GM18951 (cell line): ENCODE measurements around the gene CDK5RAP2.
"Not testable (repeated sequence)": the region's sequence is repeated elsewhere in the genome, so short reads cannot be mapped to it uniquely, and the experiment has no call there.

Experiments
- POLR2A ChIP-seq: IDR thresholded peaks from 4 replicates; pipeline ENCODE4 v1.6.1; 2011; ENCODE audit warnings: mild to moderate bottlenecking; ENCODE audit not compliant: insufficient read length, insufficient read depth; ENCODE audit errors: extremely low read depth
- in situ Hi-C: fragments of 300-500 bp; cut with MboI; formaldehyde crosslinking; loops from one replicate; pipeline ENCODE4 v1.12.0; 2022; ENCODE audit warnings: low sequenced_read_pairs, mixed read lengths, inconsistent platforms; ENCODE audit not compliant: unreplicated experiment

The CDK5RAP2 gene

GRCh38 chr9:120475341-120475740, 104.6 kb downstream of the CDK5RAP2 start:
- no peak for TF ChIP-seq POLR2A
- in situ Hi-C loops: no loop called here

DNA sequence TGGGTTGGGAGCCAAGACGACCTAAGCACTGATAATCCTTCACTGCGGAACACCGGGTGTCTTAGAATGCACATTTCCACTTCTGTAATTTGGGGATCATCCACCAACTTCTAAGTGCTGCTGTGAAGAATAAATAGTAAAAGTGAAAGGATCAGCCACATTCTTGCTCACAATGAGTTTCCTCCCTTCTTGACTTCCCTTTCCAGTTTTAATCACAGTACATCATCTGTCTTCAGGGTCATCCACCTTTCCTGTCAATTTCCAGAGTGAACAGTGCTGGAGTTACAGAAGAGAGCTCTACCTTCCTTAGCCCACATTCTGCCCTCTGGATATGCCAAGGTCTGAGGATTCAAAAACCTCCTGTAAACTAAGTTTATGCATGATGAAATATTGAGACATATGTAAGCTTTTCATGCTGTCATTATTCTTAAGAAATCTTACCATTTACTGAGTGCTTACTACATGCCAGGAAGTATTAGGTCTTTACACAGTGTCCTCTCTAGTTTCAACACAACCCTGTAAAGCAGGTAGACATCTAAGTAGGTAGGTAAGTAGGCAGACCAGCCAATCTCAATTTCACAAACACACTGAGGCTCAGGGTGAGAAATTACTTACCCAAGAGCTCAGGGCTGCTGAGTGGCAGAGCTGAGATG, 105.2 kb downstream of the CDK5RAP2 start:
- in situ Hi-C loops: no loop called here

GRCh38 chr9:120473608-120474007, 106.4 kb downstream of the CDK5RAP2 start:
- in situ Hi-C loops: no loop called here
- TF ChIP-seq POLR2A: no peak

More for the DNA sequence above, 105.2 kb downstream of the CDK5RAP2 start:
- no peak for TF ChIP-seq POLR2A

DNA sequence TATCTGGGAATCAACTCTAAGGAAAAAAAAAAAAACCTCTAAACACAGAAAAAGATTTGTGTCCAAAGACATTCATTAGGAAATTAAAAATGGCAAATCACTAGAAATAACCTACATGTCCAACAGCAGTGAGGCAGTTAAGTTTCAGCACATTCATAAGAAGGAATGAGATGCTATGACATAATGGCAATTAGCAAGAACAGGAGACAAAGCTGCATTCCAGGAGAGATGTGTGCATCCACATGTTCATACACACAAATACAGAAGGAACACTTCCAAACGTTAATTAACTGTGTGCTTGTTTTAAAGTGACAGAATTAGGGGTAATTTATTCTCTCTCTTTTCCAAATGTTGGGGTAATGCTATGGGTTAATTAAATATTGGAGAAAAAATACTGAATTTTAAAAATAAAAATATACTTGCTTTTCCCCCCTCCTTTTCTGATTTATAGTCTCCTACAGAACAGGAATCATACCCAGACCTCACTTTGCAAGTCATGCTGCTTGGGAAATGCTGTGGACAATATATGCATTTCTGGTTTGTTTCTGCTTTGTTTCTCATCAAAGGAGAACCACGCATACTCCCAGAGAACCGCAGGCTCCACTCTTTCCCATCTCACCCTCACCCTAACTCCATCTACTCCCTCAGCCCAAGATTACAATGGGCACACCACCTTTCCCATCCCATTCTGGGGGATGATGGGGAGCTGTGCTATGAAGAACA, 114.1 kb downstream of the CDK5RAP2 start:
- in situ Hi-C loops: no loop called here
- TF ChIP-seq POLR2A: no peak

DNA sequence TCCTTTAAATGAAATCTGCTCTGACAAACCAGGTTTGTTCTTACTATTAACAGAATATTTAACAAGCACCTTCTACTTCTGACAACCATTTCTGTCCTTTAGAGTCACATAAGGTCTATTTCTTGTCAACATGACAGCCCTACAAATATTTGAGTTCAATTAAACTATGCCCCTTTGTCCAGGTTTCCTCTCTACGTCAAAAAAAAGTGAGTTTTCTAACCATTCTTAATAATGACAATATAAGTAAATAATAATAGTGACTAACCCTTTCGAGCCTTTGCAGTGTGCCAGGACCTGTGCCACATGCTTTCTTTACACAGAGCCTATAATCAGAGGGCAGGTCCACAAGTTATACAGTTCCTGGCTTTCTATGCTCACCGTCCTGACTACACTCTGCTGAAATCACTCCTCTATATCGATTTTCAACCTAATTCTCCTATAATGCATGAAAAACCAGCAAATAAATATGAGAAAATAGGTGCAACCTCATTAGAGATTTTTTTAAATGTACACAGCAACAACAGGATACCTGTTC, 115.0 kb downstream of the CDK5RAP2 start:
- TF ChIP-seq POLR2A: no peak
- in situ Hi-C loops: no loop called here

DNA sequence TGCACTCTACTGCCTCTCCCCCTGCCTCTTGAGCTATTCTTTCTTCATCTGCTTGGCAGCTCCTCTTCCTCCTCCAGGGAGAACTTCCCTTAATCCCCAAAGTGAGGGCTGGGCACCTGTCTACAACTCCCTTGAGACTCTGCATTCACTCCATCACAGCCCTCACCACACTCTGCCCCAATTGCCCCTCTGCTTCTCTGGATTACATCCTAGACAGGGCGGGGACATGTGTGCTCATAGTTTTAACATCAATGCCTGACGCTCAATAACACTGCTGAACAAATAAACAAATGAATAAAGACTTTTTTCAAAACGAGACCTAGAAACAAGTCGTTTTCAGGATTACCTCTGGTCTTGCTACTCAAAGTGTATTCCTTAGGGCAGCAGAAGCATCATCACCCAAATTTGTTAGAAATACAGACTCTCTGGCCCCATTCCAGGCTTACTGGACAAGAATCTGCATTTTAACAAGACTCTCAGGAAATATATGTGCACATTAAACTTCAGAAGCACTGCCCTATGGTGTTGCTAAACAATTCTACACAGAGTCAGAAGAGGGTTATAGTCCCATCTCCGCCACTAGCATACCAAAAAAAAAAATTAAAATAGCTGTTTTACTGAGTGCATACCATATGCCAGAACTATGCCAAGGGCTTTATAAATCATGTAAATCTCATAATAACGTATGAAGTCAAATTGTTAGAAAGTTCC, 115.6 kb downstream of the CDK5RAP2 start:
- no peak for TF ChIP-seq POLR2A
- in situ Hi-C loops: no loop called here

DNA sequence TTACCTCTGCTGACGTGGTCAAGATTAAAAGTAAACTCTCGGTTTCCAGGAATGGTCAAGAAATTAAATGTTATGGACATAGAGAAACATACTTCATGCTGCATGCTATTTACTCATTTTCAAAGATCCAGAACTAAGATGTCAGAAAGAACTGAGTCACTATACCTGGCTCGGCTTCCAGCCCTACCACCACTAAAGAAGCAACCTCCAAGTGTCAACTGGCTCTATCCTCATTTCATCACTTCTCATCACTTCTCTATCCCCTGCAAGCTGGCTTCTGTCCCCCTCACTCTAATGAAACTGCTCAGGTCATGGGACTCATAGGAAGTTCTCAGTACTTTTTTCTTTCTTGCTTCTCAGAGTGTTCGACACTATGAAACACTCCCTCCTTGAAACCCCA, 116.2 kb downstream of the CDK5RAP2 start:
- no peak for TF ChIP-seq POLR2A
- in situ Hi-C loops: no loop called here

GRCh38 chr9:120461677-120462076, 118.3 kb downstream of the CDK5RAP2 start:
- in situ Hi-C loops: not testable (repeated sequence)

GRCh38 chr9:120456218-120456617, 123.7 kb downstream of the CDK5RAP2 start:
- no peak for TF ChIP-seq POLR2A
- in situ Hi-C loops: no loop called here

DNA sequence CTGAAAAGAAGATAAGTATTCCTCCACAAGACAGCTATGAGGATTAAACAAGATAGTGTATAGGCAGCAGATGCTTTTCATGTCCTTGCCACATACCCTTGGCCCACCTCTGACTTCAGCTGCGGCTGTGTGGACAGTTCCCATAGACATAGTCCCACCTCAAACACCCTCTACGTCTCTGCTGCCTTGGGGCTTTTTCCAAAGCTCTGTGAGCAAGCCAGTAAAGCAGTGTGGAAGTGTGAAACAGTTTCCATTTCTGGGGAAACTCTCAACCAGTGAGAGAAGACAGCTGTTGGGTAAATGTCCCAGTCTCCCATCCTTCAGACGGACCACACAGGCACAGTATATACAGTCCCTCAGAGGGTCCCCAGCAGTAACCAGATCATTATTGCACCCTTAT, 125.5 kb downstream of the CDK5RAP2 start:
- in situ Hi-C loops: no loop called here
- TF ChIP-seq POLR2A: no peak

GRCh38 chr9:120453792-120454191, 126.2 kb downstream of the CDK5RAP2 start:
- no peak for TF ChIP-seq POLR2A
- in situ Hi-C loops: no loop called here

DNA sequence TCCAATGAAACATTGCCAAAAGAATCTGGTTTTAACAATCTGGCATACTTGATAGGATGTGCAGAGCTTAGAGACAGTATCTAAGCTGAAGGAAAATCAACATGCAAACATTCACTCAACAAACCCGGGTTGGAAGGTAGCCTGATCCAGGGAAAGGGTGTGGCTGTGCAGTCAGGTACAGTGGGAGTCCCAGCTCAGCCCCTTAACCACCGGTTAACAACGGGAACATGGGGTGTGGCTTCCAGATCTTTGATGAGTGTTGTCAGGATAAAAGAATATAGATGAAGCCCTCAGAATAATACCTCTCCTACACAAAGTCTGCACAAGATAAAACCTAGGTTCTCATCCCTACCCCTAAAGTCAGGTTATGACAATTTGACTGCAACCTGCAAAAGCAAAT, 127.3 kb downstream of the CDK5RAP2 start:
- in situ Hi-C loops: no loop called here
- no peak for TF ChIP-seq POLR2A

DNA sequence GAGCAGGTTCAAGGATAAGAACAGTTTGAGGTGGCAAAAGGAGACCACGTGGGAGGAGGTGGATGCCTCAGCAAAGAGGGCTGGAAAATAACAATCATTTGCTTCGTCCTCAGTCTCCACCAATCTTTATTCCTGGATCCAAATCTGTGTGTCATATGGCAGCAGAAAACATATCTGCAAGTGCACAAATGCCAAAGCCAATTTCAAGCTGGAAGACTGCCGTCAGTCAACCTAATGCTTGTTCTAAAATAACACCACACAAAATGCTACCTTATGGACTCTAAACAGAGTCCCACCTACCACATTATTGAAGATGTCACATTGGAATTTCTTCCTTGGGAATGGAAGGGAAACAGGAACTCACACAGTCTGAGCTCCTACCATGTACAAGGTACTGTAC, 129.1 kb downstream of the CDK5RAP2 start:
- in situ Hi-C loops: no loop called here
- no peak for TF ChIP-seq POLR2A
